Peyer's patch (tissue), 4 donors: ENCODE data around the gene ZYX.

Experiments
- POLR2A ChIP-seq, 2 donors: fragments of 450-650 bp; IDR thresholded peaks; one replicate each; pipeline ENCODE4 v1.5.1; 2017; ENCODE audit warnings: antibody characterized with exemption in 2 of 2, mild to moderate bottlenecking in 2 of 2, moderate library complexity in 2 of 2
- TF ChIP-seq, protein P1 (sequence below), 6 experiments: fragments of 450-650 bp in 4 of 6; fragments of 200-600 bp in 2 of 6; sonication (generic) in 1 of 6; IDR thresholded peaks; one replicate each; pipeline ENCODE4 v1.5.1; 2017 to 2019; ENCODE audit warnings: antibody characterized with exemption in 6 of 6, mild to moderate bottlenecking in 3 of 6, moderate library complexity in 1 of 6

- no peak for TF ChIP-seq POLR2A (IDR thresholded peaks at IDR 0.05)
- TF ChIP-seq, protein P1, sequence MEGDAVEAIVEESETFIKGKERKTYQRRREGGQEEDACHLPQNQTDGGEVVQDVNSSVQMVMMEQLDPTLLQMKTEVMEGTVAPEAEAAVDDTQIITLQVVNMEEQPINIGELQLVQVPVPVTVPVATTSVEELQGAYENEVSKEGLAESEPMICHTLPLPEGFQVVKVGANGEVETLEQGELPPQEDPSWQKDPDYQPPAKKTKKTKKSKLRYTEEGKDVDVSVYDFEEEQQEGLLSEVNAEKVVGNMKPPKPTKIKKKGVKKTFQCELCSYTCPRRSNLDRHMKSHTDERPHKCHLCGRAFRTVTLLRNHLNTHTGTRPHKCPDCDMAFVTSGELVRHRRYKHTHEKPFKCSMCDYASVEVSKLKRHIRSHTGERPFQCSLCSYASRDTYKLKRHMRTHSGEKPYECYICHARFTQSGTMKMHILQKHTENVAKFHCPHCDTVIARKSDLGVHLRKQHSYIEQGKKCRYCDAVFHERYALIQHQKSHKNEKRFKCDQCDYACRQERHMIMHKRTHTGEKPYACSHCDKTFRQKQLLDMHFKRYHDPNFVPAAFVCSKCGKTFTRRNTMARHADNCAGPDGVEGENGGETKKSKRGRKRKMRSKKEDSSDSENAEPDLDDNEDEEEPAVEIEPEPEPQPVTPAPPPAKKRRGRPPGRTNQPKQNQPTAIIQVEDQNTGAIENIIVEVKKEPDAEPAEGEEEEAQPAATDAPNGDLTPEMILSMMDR (IDR thresholded peaks at IDR 0.05), result no peak
Observed at GRCh38 chr7:143384148-143384547, 3.0 kb downstream of the ZYX start.
